Measurements from ENCODE around the gene PXMP2.

GRCh38 chr12:132715874-132716273 lies 28.5 kb downstream of the PXMP2 start:
- TF ChIP-seq POLR2A (IDR thresholded peaks at IDR 0.05; ENCODE audit: low read depth, low read length) (no peak), TAF1 (IDR thresholded peaks at IDR 0.05; ENCODE audit: borderline replicate concordance, low read depth, low read length) (no peak)

Measured in GM12892 (cell line).